ENCODE measurements around the gene POLR2E.
"Not testable (repeated sequence)": the region's sequence is repeated elsewhere in the genome, so short reads cannot be mapped to it uniquely, and the experiment has no call there.

The POLR2E gene

DNA sequence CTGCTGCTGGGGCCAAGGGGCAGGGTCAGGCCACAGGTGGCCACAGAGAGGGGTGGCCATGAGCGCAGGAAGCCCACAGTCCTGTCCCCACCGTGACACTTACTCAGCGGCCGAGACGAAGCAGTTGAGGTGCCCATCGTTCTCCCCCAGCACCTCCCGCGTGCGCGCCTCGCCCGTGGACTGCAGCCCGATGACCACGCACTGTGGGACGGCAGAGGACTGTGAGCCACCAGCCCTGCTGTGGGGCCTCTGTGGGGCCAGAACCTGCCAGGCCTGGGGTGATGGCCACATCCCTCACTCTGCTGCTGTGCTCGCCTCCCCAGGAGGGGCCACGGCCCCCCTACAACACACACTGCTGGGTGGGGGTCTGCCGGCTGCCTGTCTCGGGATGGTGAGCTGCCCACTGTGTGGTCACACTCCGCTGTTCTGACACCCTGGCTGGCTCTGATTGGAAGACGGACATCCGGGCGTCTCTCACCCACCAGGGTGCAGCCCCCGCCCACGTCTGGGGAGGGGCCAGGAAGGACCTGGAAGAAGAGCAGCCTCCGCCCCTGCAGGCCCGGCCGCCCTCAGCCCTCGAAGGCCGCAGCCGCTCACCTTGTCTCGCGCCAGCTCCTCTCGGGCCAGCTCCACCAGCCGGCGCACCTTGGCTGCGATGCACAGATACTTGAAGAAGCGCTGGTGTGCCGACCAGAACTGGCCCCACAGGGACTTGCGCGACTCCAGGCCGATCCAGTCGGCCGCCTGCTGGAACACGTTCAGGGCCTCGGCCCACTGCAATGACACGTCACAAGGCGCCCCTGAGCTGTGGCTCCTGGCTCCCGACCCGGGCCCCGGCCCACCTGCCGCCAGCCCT, 21.8 kb upstream of the POLR2E start:
- Histone ChIP-seq H3K27me3 (ENCODE audit: control insufficient read depth, insufficient read depth, low read length) (no peaks in the 10 kb centered on the region), H3K27ac (ENCODE audit: low read length) (no peak overlapping the region), H3K4me1 (ENCODE audit: control insufficient read depth, insufficient read depth, low read length) (peaks cover 7% of the 10 kb centered on the region), H3K4me3 (ENCODE audit: low read length) (no peak overlapping the region), H3K36me3 (ENCODE audit: control insufficient read depth, insufficient read depth, low read length) (peaks cover 29% of the 10 kb centered on the region), H3K9me3 (ENCODE audit: control insufficient read depth, insufficient read depth, low read length) (no peaks in the 10 kb centered on the region)
- WGBS (ENCODE audit: insufficient coverage, insufficient read length) = no CpG with 5 or more reads among the region's 52 CpGs
- no peak for DNase-seq (ENCODE audit: low read depth, low spot score)

DNA sequence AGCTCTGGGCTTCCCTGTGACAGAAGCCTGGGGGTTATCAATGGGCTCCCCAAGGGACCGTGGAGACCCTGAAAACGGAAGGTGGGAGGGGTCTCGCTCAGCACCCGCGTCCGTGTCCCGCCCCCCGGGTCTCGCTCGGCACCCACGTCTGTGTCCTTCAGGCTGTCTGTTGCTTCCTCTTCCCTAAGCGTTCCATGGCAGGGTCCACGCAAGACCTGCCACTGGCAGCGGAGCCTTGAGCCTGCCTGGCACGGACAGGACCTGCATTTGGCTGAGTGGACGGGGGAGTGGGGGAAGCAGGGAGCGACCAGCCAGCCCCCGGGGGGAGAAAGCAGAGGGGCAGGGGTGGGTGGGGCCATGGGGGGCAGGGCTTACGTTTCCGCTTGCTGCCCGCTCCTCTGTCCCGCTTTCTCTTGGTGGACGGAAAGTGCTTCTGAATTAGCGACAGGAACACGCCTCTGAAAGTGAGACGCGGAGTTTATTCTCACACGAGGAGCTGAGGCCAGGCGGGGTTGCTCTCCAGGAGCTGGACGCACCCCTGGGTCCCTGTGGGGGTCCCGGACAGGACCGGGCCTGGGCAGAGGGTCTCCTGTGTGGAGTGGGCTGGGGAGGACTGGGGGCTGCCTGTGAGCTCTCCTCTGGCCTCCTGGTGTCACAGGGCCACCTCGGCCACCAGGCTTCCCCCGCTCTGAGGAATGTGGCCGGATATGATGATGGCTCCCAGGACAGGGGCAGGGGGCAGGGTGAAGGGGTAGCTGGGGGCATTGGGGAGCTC, 20.7 kb upstream of the POLR2E start:
- Histone ChIP-seq H3K27ac (ENCODE audit: low read length) (no peak overlapping the region), H3K9me3 (ENCODE audit: control insufficient read depth, insufficient read depth, low read length) (no peaks in the 10 kb centered on the region), H3K4me1 (ENCODE audit: control insufficient read depth, insufficient read depth, low read length) (peaks cover 7% of the 10 kb centered on the region), H3K36me3 (ENCODE audit: control insufficient read depth, insufficient read depth, low read length) (peaks cover 24% of the 10 kb centered on the region), H3K4me3 (ENCODE audit: low read length) (no peak overlapping the region), H3K27me3 (ENCODE audit: control insufficient read depth, insufficient read depth, low read length) (no peaks in the 10 kb centered on the region)
- DNase-seq (ENCODE audit: low read depth, low spot score) = no peak
- no CpG with 5 or more reads among the region's 35 CpGs for WGBS (ENCODE audit: insufficient coverage, insufficient read length)

DNA sequence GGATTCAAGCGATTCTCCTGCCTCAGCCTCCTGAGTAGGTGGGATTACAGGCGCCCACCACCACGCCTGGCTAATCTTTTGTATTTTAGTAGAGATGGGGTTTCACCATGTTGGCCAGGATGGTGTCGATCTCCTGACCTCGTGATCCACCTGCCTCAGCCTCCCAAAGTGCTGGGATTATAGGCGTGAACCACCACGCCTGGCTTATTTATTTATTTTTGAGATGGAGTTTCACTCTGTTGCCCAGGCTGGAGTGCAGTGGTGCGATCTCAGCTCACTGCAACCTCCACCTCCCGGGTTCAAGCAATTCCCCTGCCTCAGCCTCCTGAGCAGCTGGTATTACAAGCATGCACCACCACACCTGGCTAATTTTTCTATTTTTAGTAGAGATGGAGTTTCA, 19.6 kb upstream of the POLR2E start:
- H3K4me3 ChIP-seq (ENCODE audit: low read length); DNase-seq (ENCODE audit: low read depth, low spot score); H3K27me3 ChIP-seq (ENCODE audit: control insufficient read depth, insufficient read depth, low read length); H3K27ac ChIP-seq (ENCODE audit: low read length); H3K9me3 ChIP-seq (ENCODE audit: control insufficient read depth, insufficient read depth, low read length); H3K4me1 ChIP-seq (ENCODE audit: control insufficient read depth, insufficient read depth, low read length): not testable (repeated sequence)
- WGBS (ENCODE audit: insufficient coverage, insufficient read length) = no CpG with 5 or more reads among the region's 9 CpGs
- peaks cover 28% of the 10 kb centered on the region for H3K36me3 ChIP-seq (ENCODE audit: control insufficient read depth, insufficient read depth, low read length)

DNA sequence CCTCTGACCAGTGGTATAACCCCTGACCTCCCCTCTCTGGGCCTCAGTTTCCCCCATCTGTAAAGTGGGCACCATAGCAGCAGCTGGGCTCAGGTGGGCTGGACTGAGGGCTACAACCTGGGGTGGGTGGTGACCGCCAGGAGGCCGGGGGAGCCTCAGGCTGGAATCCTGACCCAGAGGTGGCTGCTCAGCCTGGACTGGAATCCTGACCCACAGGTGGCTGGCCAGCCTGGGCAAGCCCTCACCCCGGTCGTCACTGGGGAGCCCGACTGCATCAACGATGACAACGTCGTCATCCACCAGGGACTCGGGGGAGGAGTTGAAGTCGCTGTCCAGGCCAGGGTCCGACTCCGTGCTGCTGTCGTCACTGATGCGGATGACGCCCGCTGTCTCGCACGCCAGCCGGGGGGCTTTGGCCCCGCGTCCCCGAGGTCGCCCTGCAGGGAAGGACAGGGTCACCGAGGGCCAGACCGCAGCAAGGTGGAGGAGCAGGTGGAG, 18.9 kb upstream of the POLR2E start:
- H3K27ac ChIP-seq (ENCODE audit: low read length) = no peak overlapping the region
- no peak for DNase-seq (ENCODE audit: low read depth, low spot score)

GRCh38 chr19:1113030-1113985, 18.1 kb upstream of the POLR2E start:
- no peaks in the 10 kb centered on the region for H3K9me3 ChIP-seq (ENCODE audit: control insufficient read depth, insufficient read depth, low read length)
- WGBS (ENCODE audit: insufficient coverage, insufficient read length) = no CpG with 5 or more reads among the region's 44 CpGs
- peaks cover 7% of the 10 kb centered on the region for H3K4me1 ChIP-seq (ENCODE audit: control insufficient read depth, insufficient read depth, low read length)
- H3K36me3 ChIP-seq (ENCODE audit: control insufficient read depth, insufficient read depth, low read length) = peaks cover 24% of the 10 kb centered on the region
- H3K27ac ChIP-seq (ENCODE audit: low read length) = no peak overlapping the region
- no peak overlapping the region for H3K4me3 ChIP-seq (ENCODE audit: low read length)
- no peak for DNase-seq (ENCODE audit: low read depth, low spot score)
- H3K27me3 ChIP-seq (ENCODE audit: control insufficient read depth, insufficient read depth, low read length) = no peaks in the 10 kb centered on the region

More for the DNA sequence above, 18.9 kb upstream of the POLR2E start:
- H3K27me3 ChIP-seq (ENCODE audit: control insufficient read depth, insufficient read depth, low read length) = no peaks in the 10 kb centered on the region
- peaks cover 7% of the 10 kb centered on the region for H3K4me1 ChIP-seq (ENCODE audit: control insufficient read depth, insufficient read depth, low read length)
- H3K36me3 ChIP-seq (ENCODE audit: control insufficient read depth, insufficient read depth, low read length) = peaks cover 26% of the 10 kb centered on the region
- no peaks in the 10 kb centered on the region for H3K9me3 ChIP-seq (ENCODE audit: control insufficient read depth, insufficient read depth, low read length)
- H3K4me3 ChIP-seq (ENCODE audit: low read length) = no peak overlapping the region
- WGBS (ENCODE audit: insufficient coverage, insufficient read length) = no CpG with 5 or more reads among the region's 25 CpGs

DNA sequence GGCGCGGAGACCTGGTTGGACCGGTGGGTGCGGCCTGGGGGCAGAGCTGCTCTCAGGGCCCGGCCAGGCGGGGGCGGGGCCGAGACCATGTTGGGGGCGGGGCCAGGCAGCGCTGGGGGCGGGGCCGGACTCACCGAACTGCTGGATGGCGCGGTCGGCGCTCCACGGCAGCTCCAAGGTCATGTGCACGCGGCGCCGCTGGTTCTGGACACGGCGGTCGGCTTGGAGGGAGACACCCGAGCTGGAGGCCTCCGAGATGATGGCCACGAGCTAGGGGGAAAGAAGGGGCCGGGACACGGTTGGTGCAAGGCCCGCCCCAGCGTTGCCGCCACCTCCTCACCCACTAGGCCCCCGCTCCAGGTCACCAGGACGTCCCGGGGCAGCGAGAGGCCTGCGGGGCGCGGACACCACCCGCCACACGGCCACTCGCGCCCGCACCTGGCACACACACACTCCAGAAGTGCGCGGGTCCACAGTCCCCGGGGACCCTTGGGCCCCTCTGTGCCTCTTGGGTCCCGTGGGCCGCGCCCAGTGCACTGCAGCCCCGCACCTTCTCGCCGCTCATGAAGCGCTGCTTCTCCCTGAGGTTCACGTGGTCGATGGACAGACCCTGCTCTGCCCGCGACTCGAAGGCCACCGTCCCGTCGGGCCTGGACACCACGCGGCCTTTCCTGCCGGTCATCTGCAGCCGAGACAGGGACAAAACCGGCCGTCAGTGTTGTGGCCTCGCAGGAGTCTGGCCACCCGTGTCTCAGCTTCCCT, 17.3 kb upstream of the POLR2E start:
- H3K4me3 ChIP-seq (ENCODE audit: low read length) = no peak overlapping the region
- WGBS (ENCODE audit: insufficient coverage, insufficient read length) = no CpG with 5 or more reads among the region's 71 CpGs
- peaks cover 21% of the 10 kb centered on the region for H3K36me3 ChIP-seq (ENCODE audit: control insufficient read depth, insufficient read depth, low read length)
- H3K9me3 ChIP-seq (ENCODE audit: control insufficient read depth, insufficient read depth, low read length) = no peaks in the 10 kb centered on the region
- no peak for DNase-seq (ENCODE audit: low read depth, low spot score)
- H3K27ac ChIP-seq (ENCODE audit: low read length) = no peak overlapping the region
- H3K27me3 ChIP-seq (ENCODE audit: control insufficient read depth, insufficient read depth, low read length) = no peaks in the 10 kb centered on the region
- H3K4me1 ChIP-seq (ENCODE audit: control insufficient read depth, insufficient read depth, low read length) = peaks cover 7% of the 10 kb centered on the region

DNA sequence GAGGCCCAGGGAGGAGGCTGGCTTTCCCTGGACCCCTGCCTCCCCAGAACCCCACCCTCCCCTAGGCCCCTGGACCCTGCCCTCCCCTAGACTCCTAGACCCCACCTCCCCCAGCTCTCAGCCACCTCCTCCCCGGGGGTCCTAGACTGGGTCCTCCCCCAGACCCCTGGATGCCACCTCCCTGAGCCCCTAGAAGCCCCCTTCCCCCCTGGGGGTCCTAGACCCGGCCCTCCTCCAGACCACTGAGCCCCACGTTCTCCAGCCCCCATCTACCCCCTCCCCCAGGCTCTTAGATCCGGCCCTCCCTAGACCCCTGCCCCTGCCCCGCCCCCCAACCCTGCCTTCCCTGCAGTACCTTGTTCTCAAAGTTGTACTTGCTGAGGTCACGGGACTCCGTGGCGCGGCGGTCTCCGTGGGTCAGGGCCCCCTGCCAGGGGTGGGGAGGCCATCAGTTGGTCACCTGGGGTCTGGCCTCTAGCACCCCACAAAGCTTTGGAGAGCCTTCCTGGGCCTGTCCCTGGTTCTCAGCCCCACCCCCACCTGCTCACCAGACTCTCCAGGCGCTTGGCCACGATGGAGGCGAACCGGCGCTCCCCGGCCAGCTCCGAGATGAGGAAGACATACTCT, 16.6 kb upstream of the POLR2E start:
- Histone ChIP-seq H3K27ac (ENCODE audit: low read length) (no peak overlapping the region), H3K4me1 (ENCODE audit: control insufficient read depth, insufficient read depth, low read length) (peaks cover 7% of the 10 kb centered on the region), H3K4me3 (ENCODE audit: low read length) (no peak overlapping the region), H3K36me3 (ENCODE audit: control insufficient read depth, insufficient read depth, low read length) (peaks cover 23% of the 10 kb centered on the region), H3K9me3 (ENCODE audit: control insufficient read depth, insufficient read depth, low read length) (no peaks in the 10 kb centered on the region), H3K27me3 (ENCODE audit: control insufficient read depth, insufficient read depth, low read length) (no peaks in the 10 kb centered on the region)
- DNase-seq (ENCODE audit: low read depth, low spot score) = no peak
- WGBS (ENCODE audit: insufficient coverage, insufficient read length) = no CpG with 5 or more reads among the region's 18 CpGs

DNA sequence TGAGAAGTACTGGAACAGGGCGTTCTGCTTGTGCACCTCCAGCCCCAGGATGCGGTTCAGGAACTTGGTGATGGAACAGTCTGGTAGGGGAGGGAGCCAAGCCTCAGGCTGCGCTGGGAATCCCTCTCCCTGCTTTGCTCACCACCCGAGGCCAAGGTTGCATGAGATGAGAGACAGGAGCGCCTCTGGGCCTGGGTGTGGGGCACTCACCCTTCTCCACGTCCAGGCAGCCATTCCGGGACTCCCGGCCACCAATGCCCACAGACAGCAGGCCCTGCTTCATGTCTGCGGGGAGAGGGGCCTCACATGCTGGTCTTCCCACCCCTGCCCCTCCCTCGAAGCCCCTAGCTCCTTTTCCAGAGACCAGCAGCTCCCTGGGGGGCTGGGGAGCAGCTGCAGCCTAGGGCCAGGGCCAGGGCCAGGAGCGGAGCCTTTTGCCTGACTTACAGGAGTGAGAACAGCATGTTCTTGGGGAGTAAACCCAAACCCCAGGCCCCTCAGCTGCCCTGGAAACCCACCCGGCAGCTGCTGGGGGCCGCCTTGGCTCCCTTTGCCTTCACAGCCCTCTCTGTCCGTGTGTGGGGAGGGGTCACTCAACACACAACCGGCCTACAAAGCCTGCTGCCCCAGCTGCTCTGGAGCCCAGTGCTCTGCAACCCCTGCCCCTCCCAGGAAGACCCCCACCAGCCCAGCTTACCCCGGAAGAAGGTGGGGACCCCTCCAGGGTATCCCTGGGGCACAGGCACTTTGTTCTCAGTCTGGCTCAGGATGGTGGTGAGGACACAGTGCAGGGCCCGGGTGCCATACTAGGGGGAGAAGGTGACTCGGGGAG, 15.8 kb upstream of the POLR2E start:
- H3K36me3 ChIP-seq (ENCODE audit: control insufficient read depth, insufficient read depth, low read length) = peaks cover 25% of the 10 kb centered on the region
- H3K4me1 ChIP-seq (ENCODE audit: control insufficient read depth, insufficient read depth, low read length) = peaks cover 7% of the 10 kb centered on the region
- no peak overlapping the region for H3K4me3 ChIP-seq (ENCODE audit: low read length)
- H3K27ac ChIP-seq (ENCODE audit: low read length) = no peak overlapping the region
- no peaks in the 10 kb centered on the region for H3K9me3 ChIP-seq (ENCODE audit: control insufficient read depth, insufficient read depth, low read length)
- no peak for DNase-seq (ENCODE audit: low read depth, low spot score)
- no CpG with 5 or more reads among the region's 18 CpGs for WGBS (ENCODE audit: insufficient coverage, insufficient read length)
- no peaks in the 10 kb centered on the region for H3K27me3 ChIP-seq (ENCODE audit: control insufficient read depth, insufficient read depth, low read length)

All from iPS DF 6.9 (cell line).